22Rv1 (cell line): ENCODE results near the gene ITPR2.

Source experiments
- H3K27ac ChIP-seq: fragments of 450-650 bp; 2 replicates; pipeline ENCODE4 v1.5.1; 2017
- CTCF ChIP-seq: fragments of 450-650 bp; IDR thresholded peaks from 2 replicates; pipeline ENCODE4 v1.5.1; 2017; ENCODE audit warnings: mild to moderate bottlenecking
- ZFX ChIP-seq: fragments of 450-650 bp; IDR thresholded peaks from 2 replicates; pipeline ENCODE4 v1.6.1; 2017; ENCODE audit warnings: antibody characterized with exemption, borderline replicate concordance

ITPR2 gene

GRCh38 chr12:26389343-26389742, 443.7 kb downstream of the ITPR2 start:
- H3K27ac ChIP-seq = no peak overlapping the region
- TF ChIP-seq CTCF (no peak), ZFX (no peak)

GRCh38 chr12:26384536-26384935, 448.5 kb downstream of the ITPR2 start:
- TF ChIP-seq CTCF (no peak), ZFX (no peak)
- no peak overlapping the region for H3K27ac ChIP-seq

- TF ChIP-seq CTCF = no peak
- TF ChIP-seq ZFX = no peak
- H3K27ac ChIP-seq = no peak overlapping the region
These were observed 450.0 kb downstream of the ITPR2 start for GRCh38 chr12:26383041-26383440.

DNA sequence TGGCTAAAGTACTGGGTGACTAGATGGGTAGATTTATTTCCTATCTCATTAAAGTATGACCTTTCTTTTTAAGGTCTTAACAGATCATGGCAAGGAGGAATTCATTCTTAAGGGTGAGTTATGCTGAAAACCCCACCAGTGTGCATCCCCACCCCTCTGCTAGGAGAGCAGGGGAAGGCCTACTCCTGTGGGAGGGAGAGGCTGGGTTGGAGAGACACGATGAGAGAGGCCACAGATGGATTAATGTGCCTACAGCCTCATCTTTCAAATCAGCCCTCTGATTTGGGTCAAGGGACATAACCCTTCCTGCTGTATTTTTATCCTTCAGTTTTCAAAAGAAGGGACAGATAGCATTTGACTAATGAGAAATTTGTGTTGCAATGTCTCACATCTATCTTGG, 452.1 kb downstream of the ITPR2 start:
- TF ChIP-seq ZFX (no peak), CTCF (no peak)
- H3K27ac ChIP-seq = no peak overlapping the region

DNA sequence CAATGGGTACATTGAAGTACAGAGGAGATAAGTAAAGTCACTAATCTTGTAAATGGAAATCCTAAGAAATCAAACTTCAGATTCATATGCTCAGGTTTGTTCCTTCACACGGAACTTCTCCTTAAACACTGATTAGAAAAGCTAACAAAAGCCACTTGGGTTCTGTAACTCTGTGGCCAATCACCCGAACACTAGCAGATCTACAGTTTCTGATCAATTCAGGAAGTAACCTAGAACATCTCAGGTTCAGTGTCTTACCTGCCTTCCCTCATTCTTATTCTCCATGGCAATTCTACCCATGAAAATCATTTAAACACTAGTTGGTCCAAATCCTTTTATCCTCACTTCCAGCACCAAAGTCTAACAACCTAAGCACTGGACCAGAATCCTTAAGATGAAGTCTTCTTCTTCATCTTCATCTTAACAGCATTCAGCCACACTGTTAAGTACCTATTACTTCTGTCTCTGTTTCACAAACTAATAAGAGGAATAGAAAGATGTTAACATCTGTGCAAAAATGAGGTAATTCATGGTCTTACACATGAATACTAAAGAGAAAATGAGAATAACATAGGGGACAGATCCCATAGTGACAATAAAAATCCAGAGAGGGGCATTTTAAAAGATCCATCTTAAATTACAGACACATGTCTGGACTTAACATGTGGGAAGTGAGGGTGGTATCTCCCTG, 453.1 kb downstream of the ITPR2 start:
- TF ChIP-seq CTCF = no peak
- no peak for TF ChIP-seq ZFX
- H3K27ac ChIP-seq = no peak overlapping the region

GRCh38 chr12:26378711-26379110, 454.3 kb downstream of the ITPR2 start:
- TF ChIP-seq ZFX (no peak), CTCF (no peak)
- H3K27ac ChIP-seq = no peak overlapping the region

GRCh38 chr12:26374934-26375680, 457.9 kb downstream of the ITPR2 start:
- H3K27ac ChIP-seq = no peak overlapping the region
- TF ChIP-seq ZFX (no peak), CTCF (no peak)
